Measurements from ENCODE around the gene GINM1.

The GINM1 gene

GRCh38 chr6:149600508-149600907 lies 34.3 kb downstream of the GINM1 start:
- H3K4me3 Mint-ChIP-seq, result no peak overlapping the region
- TF ChIP-seq CTCF (IDR thresholded peaks at IDR 0.05; ENCODE audit: unreplicated experiment in 3 of 3), result no peak
- H3K36me3 Mint-ChIP-seq (ENCODE audit: low read depth), result peaks cover 48% of the 10 kb centered on the region
- H3K27ac Mint-ChIP-seq, result no peak overlapping the region
- H3K27me3 Mint-ChIP-seq (ENCODE audit: low read depth), result no peaks in the 10 kb centered on the region
- H3K4me1 Mint-ChIP-seq, result no peaks in the 10 kb centered on the region
- H3K9me3 Mint-ChIP-seq, result no peaks in the 10 kb centered on the region

- no peak for TF ChIP-seq CTCF (IDR thresholded peaks at IDR 0.05; ENCODE audit: unreplicated experiment in 3 of 3)
- H3K36me3 Mint-ChIP-seq (ENCODE audit: low read depth), result peaks cover 30% of the 10 kb centered on the region
- H3K27me3 Mint-ChIP-seq (ENCODE audit: low read depth), result no peaks in the 10 kb centered on the region
- no peak overlapping the region for H3K4me3 Mint-ChIP-seq
- peaks cover 8% of the 10 kb centered on the region for H3K9me3 Mint-ChIP-seq
- H3K4me1 Mint-ChIP-seq, result no peaks in the 10 kb centered on the region
- H3K27ac Mint-ChIP-seq, result no peak overlapping the region
Measured at GRCh38 chr6:149608381-149608982, 42.3 kb downstream of the GINM1 start.

- Mint-ChIP-seq H3K9me3 (peaks cover 8% of the 10 kb centered on the region), H3K36me3 (ENCODE audit: low read depth) (peaks cover 59% of the 10 kb centered on the region), H3K27ac (no peak overlapping the region), H3K4me1 (peaks cover 10% of the 10 kb centered on the region), H3K4me3 (no peak overlapping the region), H3K27me3 (ENCODE audit: low read depth) (no peaks in the 10 kb centered on the region)
- TF ChIP-seq CTCF (IDR thresholded peaks at IDR 0.05; ENCODE audit: unreplicated experiment in 3 of 3), result no peak
Measured at GRCh38 chr6:149614337-149614736, 48.2 kb downstream of the GINM1 start.

GRCh38 chr6:149615805-149616204 lies 49.6 kb downstream of the GINM1 start:
- Mint-ChIP-seq H3K36me3 (ENCODE audit: low read depth) (peaks cover 68% of the 10 kb centered on the region), H3K27me3 (ENCODE audit: low read depth) (no peaks in the 10 kb centered on the region), H3K4me3 (peak overlapping the region in 1 of 3 experiments; percentile 24), H3K9me3 (peaks cover 8% of the 10 kb centered on the region), H3K4me1 (peaks cover 10% of the 10 kb centered on the region), H3K27ac (no peak overlapping the region)
- TF ChIP-seq CTCF (IDR thresholded peaks at IDR 0.05; ENCODE audit: unreplicated experiment in 3 of 3), result no peak

GRCh38 chr6:149627672-149628071 lies 61.5 kb downstream of the GINM1 start:
- peaks cover 36% of the 10 kb centered on the region for H3K36me3 Mint-ChIP-seq (ENCODE audit: low read depth)

More at GRCh38 chr6:149627672-149628071, 61.5 kb downstream of the GINM1 start:
- TF ChIP-seq CTCF (IDR thresholded peaks at IDR 0.05; ENCODE audit: unreplicated experiment in 3 of 3), result no peak
- Mint-ChIP-seq H3K9me3 (no peaks in the 10 kb centered on the region), H3K27ac (no peak overlapping the region), H3K4me1 (no peaks in the 10 kb centered on the region), H3K27me3 (ENCODE audit: low read depth) (no peaks in the 10 kb centered on the region), H3K4me3 (no peak overlapping the region)
